Measurements from ENCODE around the gene ZNF652.
"Not testable (repeated sequence)": the region's sequence is repeated elsewhere in the genome, so short reads cannot be mapped to it uniquely, and the experiment has no call there.

ZNF652 gene

DNA sequence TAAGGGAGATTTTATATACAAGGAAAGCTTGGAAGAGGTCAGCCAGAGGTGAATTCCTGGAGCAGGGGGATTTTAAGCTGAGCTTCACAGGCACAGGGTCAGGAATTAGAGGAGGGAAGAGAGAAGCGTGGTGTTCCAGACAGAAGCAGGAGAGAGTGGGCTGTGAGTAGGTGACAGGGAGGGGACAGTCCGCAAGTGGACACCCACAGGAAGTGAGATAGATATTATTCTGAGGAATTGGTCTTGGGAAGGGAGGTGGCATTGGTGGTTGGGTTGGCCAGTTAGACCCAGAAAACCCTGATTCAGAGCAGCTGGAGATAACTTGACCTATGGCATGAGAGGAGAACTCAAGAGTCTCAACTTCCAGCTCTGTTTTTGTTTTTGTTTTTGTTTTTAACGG, 37.9 kb upstream of the ZNF652 start:
- H3K36me3 ChIP-seq (replicated peaks), result peaks cover 22% of the 10 kb centered on the region
- no peak overlapping the region for H3K4me3 ChIP-seq (ENCODE audit: low read depth, low read length)
- no peak for DNase-seq
- H3K27me3 ChIP-seq (replicated peaks), result no peaks in the 10 kb centered on the region
- in situ Hi-C loops (cut with HindIII; ENCODE audit: low pct_ligation_motif_present, low sequenced_read_pairs), result no loop called here
- TF ChIP-seq, protein P1, sequence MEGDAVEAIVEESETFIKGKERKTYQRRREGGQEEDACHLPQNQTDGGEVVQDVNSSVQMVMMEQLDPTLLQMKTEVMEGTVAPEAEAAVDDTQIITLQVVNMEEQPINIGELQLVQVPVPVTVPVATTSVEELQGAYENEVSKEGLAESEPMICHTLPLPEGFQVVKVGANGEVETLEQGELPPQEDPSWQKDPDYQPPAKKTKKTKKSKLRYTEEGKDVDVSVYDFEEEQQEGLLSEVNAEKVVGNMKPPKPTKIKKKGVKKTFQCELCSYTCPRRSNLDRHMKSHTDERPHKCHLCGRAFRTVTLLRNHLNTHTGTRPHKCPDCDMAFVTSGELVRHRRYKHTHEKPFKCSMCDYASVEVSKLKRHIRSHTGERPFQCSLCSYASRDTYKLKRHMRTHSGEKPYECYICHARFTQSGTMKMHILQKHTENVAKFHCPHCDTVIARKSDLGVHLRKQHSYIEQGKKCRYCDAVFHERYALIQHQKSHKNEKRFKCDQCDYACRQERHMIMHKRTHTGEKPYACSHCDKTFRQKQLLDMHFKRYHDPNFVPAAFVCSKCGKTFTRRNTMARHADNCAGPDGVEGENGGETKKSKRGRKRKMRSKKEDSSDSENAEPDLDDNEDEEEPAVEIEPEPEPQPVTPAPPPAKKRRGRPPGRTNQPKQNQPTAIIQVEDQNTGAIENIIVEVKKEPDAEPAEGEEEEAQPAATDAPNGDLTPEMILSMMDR (IDR thresholded peaks at IDR 0.05; ENCODE audit: low read depth, low read length, missing control alignments), result no peak
- no peak overlapping the region for H3K27ac ChIP-seq

DNA sequence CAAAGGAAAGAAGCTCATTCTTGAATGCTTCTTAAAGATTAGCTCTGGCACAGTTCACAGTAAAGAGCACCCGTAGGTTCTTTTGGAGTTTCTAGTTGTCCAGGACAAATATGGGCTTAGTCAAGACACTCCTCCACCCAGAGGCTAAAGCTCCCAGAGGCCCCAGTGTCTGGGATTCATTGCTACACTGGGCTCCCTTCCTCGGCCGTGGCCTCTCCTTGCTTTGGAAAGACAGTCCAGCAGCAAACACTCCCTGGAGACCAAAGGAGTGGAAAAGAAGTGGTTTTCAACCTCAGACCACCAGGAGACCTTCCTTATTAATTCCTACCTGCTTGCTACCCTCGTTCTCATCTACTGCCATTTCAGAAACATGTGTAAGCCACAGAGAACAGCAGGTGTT, 35.5 kb upstream of the ZNF652 start:
- Histone ChIP-seq H3K27me3 (replicated peaks) (no peaks in the 10 kb centered on the region), H3K4me3 (ENCODE audit: low read depth, low read length) (no peak overlapping the region), H3K36me3 (replicated peaks) (peaks cover under 1% of the 10 kb centered on the region), H3K27ac (no peak overlapping the region)
- in situ Hi-C loops (cut with HindIII; ENCODE audit: low pct_ligation_motif_present, low sequenced_read_pairs), result no loop called here
- TF ChIP-seq, protein P1 (IDR thresholded peaks at IDR 0.05; ENCODE audit: low read depth, low read length, missing control alignments), result no peak
- no peak for DNase-seq

DNA sequence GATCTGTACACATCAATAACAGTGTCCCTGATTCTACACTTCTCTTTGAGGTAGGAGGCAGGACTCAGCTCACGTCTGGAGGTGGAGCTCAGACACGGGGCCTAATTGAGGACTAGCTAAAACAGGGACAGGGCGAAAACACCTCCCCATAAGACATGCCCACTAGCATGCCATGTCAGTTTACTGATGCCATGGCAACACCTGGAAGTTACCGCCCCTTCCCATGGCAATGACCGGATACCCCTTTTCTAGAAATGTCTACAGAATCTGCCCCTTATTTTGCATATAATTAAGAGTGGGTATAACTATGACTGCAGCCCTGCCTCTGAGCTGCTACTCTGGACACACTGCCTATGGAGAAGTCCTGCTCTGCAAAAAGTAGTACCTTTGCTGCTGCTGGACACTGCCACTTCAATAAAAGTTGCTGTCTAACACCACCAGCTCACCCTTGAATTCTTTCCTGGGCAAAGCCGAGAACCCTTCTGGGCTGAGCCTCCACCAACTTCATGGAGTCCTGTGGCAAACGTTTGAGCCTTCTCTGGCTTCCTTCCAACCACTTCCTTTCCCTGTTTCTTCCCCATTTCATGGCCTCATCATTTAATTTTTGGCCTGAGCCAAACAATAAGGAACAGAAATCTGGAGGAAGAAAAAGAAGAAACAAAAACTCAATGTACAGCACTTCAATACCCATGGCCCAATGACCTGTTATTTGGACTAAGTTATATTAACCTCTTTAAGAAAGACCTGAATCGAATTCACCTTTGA, 31.6 kb upstream of the ZNF652 start:
- no peaks in the 10 kb centered on the region for H3K36me3 ChIP-seq (replicated peaks)
- H3K27me3 ChIP-seq (replicated peaks), result no peaks in the 10 kb centered on the region
- no peak for DNase-seq
- no peak overlapping the region for H3K4me3 ChIP-seq (ENCODE audit: low read depth, low read length)
- H3K27ac ChIP-seq, result no peak overlapping the region
- TF ChIP-seq, protein P1 (IDR thresholded peaks at IDR 0.05; ENCODE audit: low read depth, low read length, missing control alignments), result no peak
- in situ Hi-C loops (cut with HindIII; ENCODE audit: low pct_ligation_motif_present, low sequenced_read_pairs), result no loop called here

DNA sequence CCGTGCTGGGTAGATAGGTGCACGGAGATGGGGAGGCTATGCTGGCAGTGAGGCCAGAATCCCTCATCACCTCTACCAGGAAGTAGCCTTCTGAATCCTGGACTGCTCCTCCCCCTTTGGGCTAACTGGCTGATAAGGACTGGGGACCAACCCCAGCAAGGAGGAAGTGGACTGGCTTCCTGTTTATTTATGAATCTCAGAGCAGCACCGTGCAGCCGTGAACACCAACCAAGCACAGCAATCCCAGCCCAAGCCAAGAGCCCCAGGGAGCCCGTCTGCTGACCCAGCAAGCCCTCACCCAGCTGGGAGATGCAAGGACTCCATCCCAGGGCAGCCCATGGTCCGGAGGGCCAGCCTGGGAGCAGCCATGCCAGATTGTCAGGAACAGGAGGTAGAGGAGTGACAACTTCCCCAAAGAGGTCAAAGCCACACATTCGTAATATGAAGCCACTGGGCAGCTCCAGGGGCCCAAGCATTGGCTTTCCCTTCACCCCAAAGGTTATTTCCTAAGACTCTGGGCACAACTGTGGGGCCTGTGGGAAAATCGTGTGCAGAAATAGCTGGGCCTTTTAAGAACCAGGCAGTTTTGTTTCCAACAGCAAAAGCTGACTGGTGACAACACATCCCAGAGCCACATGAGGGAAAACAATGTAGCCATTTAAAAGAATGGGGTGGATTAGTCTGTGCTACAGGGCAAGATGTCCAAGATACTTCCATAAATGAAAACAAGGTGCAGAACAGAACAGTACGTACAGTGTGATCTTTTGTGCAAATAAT, 28.7 kb upstream of the ZNF652 start:
- in situ Hi-C loops (cut with HindIII; ENCODE audit: low pct_ligation_motif_present, low sequenced_read_pairs), result no loop called here
- no peak for DNase-seq
- no peak overlapping the region for H3K27ac ChIP-seq
- no peaks in the 10 kb centered on the region for H3K36me3 ChIP-seq (replicated peaks)
- TF ChIP-seq, protein P1 (IDR thresholded peaks at IDR 0.05; ENCODE audit: low read depth, low read length, missing control alignments), result no peak
- no peaks in the 10 kb centered on the region for H3K27me3 ChIP-seq (replicated peaks)
- H3K4me3 ChIP-seq (ENCODE audit: low read depth, low read length), result no peak overlapping the region

DNA sequence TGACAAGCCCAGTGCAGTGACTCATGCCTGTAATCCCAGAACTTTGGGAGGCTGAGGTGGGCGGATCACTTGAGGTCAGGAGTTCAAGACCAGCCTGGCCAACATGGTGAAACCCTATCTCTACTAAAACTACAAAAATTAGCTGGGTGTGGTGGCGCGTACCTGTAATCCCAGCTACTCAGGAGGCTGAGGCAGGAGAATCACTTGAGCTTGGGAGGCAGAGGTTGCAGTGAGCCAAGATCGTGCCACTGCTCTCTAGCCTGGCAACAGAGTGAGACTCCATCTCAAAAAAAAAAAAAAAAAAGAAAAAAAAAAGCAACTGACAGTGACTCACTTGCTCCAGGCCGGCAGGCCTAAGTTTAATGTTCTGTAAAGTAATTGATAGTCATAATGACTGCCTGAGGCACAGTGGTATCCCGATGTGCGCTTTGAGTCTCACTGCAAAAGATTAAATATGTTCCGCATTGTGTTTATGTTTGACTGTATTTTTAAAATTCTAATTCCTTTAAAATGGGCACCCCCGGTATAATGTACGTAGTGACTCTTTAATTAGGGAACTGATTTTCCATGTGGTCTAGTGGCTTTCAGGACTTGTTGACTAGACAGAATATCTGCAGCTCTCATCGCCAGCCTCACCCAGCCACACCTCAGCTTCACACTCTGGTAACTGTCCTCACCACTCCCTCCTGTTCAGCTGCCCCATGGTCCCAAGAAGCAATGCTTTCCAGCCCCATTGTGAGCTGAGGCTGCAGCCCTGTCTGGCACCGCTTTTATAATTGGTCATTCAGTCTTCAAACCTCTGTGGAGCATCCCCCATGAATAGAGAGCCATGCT, 27.7 kb upstream of the ZNF652 start:
- H3K4me3 ChIP-seq (ENCODE audit: low read depth, low read length); DNase-seq; H3K36me3 ChIP-seq (replicated peaks); H3K27ac ChIP-seq; in situ Hi-C loops (cut with HindIII; ENCODE audit: low pct_ligation_motif_present, low sequenced_read_pairs); H3K27me3 ChIP-seq (replicated peaks): not testable (repeated sequence)
